GM10266 (cell line): Measurements from ENCODE around the gene ZNF624.

ENCODE experiments used
- DNase-seq: peaks from one replicate; pipeline ENCODE4 v3.0.0; 2012; ENCODE audit errors: extremely low spot score
- TF ChIP-seq, protein P1 (sequence below): IDR thresholded peaks from 2 replicates; pipeline ENCODE4 v1.5.1; 2012; ENCODE audit warnings: mild to moderate bottlenecking, low read depth; ENCODE audit not compliant: control insufficient read depth, insufficient read depth; ENCODE audit errors: missing control alignments

Gene ZNF624

DNA sequence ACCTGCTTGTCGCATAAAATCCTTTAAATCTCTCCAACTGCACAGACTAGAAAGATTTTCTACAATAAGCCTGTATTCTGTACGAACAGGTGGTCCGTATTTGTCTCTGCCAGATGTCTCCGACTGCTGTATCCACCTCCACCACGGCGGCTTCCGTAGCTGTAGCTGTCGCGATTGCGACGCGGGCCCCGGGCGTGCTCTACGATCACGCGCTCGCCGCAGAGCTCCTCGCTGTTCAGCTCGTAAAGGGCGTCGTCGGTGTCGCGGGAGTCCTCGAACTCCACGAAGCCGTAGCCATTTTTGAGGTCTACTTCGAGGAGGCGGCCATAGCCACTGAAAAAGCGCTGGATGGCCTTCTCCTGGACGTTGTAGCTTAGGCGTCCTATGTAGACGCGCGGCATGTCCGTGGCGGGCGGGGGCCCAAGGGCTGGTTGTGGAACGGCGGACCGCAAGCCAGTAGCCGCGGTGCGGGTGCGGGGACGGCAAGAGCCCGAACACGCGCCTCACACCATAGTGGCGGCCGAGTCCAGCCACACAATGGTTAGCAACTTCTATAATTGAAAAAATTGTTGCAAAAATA, 36.1 kb downstream of the ZNF624 start:
- DNase-seq = no peak
- TF ChIP-seq, protein P1, sequence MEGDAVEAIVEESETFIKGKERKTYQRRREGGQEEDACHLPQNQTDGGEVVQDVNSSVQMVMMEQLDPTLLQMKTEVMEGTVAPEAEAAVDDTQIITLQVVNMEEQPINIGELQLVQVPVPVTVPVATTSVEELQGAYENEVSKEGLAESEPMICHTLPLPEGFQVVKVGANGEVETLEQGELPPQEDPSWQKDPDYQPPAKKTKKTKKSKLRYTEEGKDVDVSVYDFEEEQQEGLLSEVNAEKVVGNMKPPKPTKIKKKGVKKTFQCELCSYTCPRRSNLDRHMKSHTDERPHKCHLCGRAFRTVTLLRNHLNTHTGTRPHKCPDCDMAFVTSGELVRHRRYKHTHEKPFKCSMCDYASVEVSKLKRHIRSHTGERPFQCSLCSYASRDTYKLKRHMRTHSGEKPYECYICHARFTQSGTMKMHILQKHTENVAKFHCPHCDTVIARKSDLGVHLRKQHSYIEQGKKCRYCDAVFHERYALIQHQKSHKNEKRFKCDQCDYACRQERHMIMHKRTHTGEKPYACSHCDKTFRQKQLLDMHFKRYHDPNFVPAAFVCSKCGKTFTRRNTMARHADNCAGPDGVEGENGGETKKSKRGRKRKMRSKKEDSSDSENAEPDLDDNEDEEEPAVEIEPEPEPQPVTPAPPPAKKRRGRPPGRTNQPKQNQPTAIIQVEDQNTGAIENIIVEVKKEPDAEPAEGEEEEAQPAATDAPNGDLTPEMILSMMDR = no peak

DNA sequence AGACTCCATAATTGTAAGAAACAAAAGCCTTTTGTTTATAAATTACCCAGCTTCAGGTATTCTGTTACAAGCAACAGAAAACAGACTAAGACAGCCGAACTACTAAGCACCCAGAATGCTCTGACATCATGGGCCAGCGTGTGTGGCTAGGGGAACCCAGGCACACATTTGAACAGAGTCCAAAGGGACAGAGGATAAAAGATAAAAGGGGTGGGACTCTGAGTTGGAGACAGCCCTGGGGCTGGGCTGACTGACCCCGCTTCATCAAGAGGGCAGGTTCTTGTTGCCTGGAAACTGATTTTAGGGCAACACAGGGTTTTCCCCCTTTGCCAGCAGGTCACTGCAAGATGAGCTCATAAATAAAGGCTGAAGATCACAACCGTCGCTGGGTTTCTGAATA, 54.1 kb downstream of the ZNF624 start:
- no peak for DNase-seq
- TF ChIP-seq, protein P1 = no peak

DNA sequence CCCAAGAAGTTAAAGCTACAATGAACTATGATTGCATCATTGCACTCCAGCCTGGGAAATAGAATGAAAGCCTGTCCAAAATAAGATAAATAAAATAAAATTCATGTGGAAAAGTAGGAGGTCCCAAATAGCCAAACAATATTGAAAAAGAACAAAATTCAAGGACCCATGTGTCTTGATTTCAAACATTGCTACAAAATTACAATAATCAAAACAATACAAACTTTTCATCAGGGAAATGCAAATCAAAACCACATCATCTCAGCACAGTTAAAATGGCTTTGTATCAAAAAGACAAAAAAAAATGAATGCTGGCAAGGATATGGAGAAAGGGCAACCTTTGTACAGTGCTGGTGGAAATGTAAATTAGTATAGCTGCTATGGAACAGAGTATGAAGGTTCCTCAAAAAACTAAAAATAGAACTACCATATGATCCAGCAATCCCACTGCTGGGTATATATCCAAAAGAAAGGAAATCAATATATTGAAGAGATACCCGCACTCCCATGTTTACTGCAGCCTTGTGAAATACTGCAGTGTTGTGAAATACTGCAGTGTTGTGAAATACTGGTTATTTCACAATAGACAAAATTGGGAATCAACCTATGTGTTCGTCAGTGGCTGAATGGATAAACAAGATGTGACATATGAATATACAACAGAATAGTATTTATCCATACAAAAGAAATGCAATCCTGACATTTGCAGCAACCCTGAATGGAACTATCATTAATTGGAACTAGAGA, 60.1 kb downstream of the ZNF624 start:
- TF ChIP-seq, protein P1 = no peak
- DNase-seq = no peak

DNA sequence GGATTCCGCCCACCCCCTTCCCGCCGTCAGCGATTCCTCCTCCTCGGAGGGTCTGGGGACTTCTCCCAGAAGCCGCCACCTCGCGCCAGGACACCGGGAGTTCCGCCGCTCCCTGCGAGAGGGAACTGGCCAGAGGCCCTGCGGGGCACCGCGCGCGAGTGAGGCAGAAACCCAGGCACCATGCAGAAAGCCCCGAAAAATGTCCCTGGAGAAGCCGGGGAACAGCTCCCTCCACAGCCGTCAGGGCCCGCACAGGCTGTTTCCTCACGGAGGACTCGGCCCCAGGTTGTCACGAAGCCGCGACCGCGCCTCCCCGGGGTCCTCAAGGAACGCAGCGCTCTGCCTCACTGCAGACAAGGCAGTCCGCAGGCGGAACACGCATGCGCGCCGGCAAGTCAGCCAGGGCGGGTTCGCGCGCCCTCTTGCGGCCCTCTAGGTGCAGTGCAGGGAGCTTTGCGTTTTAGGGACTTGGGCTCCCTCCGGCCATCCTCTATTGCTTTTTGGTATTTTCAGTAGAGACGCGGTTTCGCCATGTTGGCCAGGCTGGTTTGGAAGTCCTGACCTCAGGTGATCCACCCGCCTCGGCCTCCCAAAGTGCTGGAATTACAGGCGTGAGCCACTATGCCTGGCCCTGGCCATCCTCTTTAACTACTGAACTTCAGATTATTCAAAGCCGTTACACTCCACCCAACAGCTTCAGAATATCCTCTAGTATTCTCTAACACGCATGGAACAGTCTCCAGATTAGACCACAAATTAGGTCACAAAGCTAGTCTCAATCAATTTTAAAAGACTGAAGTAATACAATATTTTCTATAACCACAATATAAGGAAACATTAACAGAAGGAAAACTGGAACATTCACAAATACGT, 64.3 kb downstream of the ZNF624 start:
- TF ChIP-seq, protein P1 = peak; percentile 100
- DNase-seq = peak; percentile 92

DNA sequence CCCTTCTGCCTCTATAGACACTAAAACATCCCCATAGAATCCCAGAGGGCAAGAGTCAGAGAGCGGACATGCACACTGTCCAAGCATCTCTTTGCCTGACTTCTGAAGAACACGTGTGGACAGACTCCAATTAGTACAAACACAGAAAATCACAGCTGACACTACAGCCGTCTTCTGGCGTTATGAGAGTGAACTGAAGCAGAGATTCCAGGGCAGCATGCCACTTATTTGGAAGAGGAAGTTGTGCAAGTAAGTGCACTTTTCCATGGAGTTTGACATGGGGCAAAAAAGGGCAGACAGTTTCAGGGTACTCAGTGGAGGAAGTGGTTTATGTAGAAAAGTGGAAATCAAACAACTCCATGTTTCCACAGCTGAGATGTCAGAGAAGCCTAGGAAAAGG, 67.9 kb downstream of the ZNF624 start:
- no peak for DNase-seq
- TF ChIP-seq, protein P1 = no peak

DNA sequence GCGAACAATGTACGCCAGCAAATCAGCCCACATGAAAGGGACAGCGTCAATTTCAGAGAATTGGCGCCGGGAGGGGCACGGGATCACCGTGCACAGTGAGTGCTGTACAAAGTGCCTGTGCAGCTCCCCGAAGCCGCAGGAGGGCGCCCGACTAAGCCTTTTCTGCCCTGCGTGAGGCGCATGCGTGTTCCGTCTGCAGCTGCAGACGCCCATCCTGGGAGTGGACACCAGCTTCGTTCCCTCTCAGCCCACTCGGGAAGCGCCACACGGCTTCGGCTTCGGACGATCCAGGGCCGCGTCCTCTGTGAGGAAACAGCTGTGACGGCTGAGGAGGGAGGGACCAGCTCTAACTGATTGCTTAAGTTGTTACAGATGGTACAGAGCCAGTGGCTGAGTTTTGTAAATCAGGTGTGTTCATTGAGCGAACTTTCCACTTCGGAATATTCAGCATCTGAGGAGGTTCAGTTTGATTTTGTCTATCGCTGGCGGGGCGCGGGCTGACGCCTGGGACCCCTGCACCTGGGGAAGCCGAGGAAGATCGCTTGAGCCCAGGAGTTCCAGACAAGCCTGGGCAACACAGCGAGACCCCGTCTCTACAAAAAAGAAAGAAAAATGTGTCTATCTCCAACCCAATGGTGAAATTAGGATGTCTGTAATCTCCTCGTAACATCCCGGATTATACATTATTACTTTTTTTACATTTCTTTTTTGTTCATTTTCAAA, 69.2 kb downstream of the ZNF624 start:
- TF ChIP-seq, protein P1 = peak; percentile 85
- DNase-seq = peak; percentile 85

DNA sequence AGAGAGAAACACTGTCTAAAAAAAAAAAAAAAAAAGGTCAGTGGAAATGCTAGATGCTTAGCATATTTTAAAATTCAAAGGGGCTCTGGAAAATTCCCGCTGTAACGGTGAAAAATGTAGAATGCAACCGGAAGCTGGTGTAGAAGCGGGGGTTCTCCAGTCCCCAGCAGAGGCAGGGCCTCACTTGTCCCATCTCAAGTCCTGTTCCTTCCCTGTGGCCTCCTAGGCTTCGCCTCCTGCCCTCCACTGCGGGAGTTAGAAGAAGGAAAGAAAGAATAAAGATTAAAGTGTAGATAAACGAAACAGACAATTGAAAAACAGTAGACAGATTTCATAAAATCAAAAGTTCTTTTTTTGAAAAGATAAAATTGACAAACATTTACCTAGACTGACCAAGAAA, 69.9 kb downstream of the ZNF624 start:
- TF ChIP-seq, protein P1 = no peak
- DNase-seq = no peak
